SK-N-SH treated with all-trans-retinoic acid at 6 μM for 48 hours (cell line): ENCODE measurements around the gene MPP3.

ENCODE experiments used
- ATAC-seq: fragments of 200-7000 bp; cut with Tn5 transposase; 3 replicates; pipeline ENCODE4 v1.9.1; 2020; ENCODE audit warnings: mild to moderate bottlenecking, moderate library complexity
- ARNTL ChIP-seq: fragments of 450-650 bp; formaldehyde crosslinking; IDR thresholded peaks from 2 replicates; pipeline ENCODE4 v1.5.0; 2020; ENCODE audit warnings: low read depth, mild to moderate bottlenecking, moderate library complexity, borderline replicate concordance
- BACH2 ChIP-seq: fragments of 250-450 bp; sonication (Bioruptor Pico); IDR thresholded peaks from 2 replicates; pipeline ENCODE4 v1.9.0; 2021; ENCODE audit warnings: mild to moderate bottlenecking, borderline replicate concordance
- CREB5 ChIP-seq: fragments of 250-450 bp; sonication (Bioruptor Pico); IDR thresholded peaks from 2 replicates; pipeline ENCODE4 v1.5.1; 2020; ENCODE audit warnings: low read depth, mild to moderate bottlenecking, moderate library complexity
- CSDC2 ChIP-seq: fragments of 250-450 bp; sonication (Bioruptor Pico); IDR thresholded peaks from 2 replicates; pipeline ENCODE4 v1.5.0; 2020; ENCODE audit warnings: mild to moderate bottlenecking, moderate library complexity
- ESRRG ChIP-seq: fragments of 250-450 bp; sonication (Bioruptor Pico); IDR thresholded peaks from 2 replicates; pipeline ENCODE4 v1.6.1; 2021; ENCODE audit warnings: mild to moderate bottlenecking
- GLIS3 ChIP-seq: fragments of 250-450 bp; sonication (Bioruptor Pico); IDR thresholded peaks from 2 replicates; pipeline ENCODE4 v1.5.0; 2020; ENCODE audit warnings: mild to moderate bottlenecking, moderate library complexity
- ISL1 ChIP-seq: fragments of 250-450 bp; sonication (Bioruptor Pico); IDR thresholded peaks from 2 replicates; pipeline ENCODE4 v2.1.2; 2022; ENCODE audit warnings: mild to moderate bottlenecking, moderate library complexity
- OSR1 ChIP-seq: fragments of 250-450 bp; sonication (Bioruptor Pico); IDR thresholded peaks from 2 replicates; pipeline ENCODE4 v1.8.0; 2022; ENCODE audit warnings: moderate library complexity, mild to moderate bottlenecking, inconsistent platforms
- POU6F1 ChIP-seq: fragments of 250-450 bp; sonication (Bioruptor Pico); IDR thresholded peaks from 2 replicates; pipeline ENCODE4 v1.8.0; 2021; ENCODE audit warnings: low read depth, mild to moderate bottlenecking, moderate library complexity, borderline replicate concordance
- RARB ChIP-seq: fragments of 250-450 bp; sonication (Bioruptor Pico); IDR thresholded peaks from 2 replicates; pipeline ENCODE4 v1.8.0; 2021; ENCODE audit warnings: mild to moderate bottlenecking, moderate library complexity
- SNAI2 ChIP-seq: fragments of 250-450 bp; sonication (Bioruptor Pico); IDR thresholded peaks from 2 replicates; pipeline ENCODE4 v1.5.0; 2020; ENCODE audit warnings: mild to moderate bottlenecking, moderate library complexity
- TCF4 ChIP-seq: fragments of 250-450 bp; sonication (Bioruptor Pico); IDR thresholded peaks from 2 replicates; pipeline ENCODE4 v1.8.0; 2021; ENCODE audit warnings: mild to moderate bottlenecking, moderate library complexity, borderline replicate concordance
- TOX ChIP-seq: fragments of 250-450 bp; sonication (Bioruptor Pico); IDR thresholded peaks from 2 replicates; pipeline ENCODE4 v1.8.0; 2021; ENCODE audit warnings: mild to moderate bottlenecking, moderate library complexity, borderline replicate concordance
- ZC3H10 ChIP-seq: fragments of 250-450 bp; sonication (Bioruptor Pico); IDR thresholded peaks from 2 replicates; pipeline ENCODE4 v1.5.1; 2021; ENCODE audit warnings: mild to moderate bottlenecking, moderate library complexity
- ZFP3 ChIP-seq: fragments of 250-450 bp; sonication (Bioruptor Pico); IDR thresholded peaks from 2 replicates; pipeline ENCODE4 v1.5.0; 2020; ENCODE audit warnings: mild to moderate bottlenecking, moderate library complexity
- ZFP30 ChIP-seq: fragments of 450-650 bp; formaldehyde crosslinking; IDR thresholded peaks from 2 replicates; pipeline ENCODE4 v1.5.0; 2022; ENCODE audit warnings: mild to moderate bottlenecking, moderate library complexity
- ZNF565 ChIP-seq: fragments of 450-650 bp; formaldehyde crosslinking; conservative IDR thresholded peaks from 2 replicates; pipeline ENCODE4 v1.5.0; 2020; ENCODE audit warnings: low read depth, mild to moderate bottlenecking, moderate library complexity
- ZNF70 ChIP-seq: fragments of 450-650 bp; formaldehyde crosslinking; IDR thresholded peaks from 2 replicates; pipeline ENCODE4 v1.5.0; 2020; ENCODE audit warnings: mild to moderate bottlenecking, moderate library complexity
- ZNF8 ChIP-seq: fragments of 450-650 bp; formaldehyde crosslinking; IDR thresholded peaks from 2 replicates; pipeline ENCODE4 v1.5.0; 2020; ENCODE audit warnings: mild to moderate bottlenecking, moderate library complexity
- TF ChIP-seq, protein P1 (sequence below): fragments of 250-450 bp; sonication (Bioruptor Pico); IDR thresholded peaks from 2 replicates; pipeline ENCODE4 v1.8.0; 2020; ENCODE audit warnings: mild to moderate bottlenecking, moderate library complexity, borderline replicate concordance
- TF ChIP-seq, protein P2 (sequence below): fragments of 250-450 bp; sonication (Bioruptor Pico); IDR thresholded peaks from 2 replicates; pipeline ENCODE4 v1.5.1; 2021; ENCODE audit warnings: mild to moderate bottlenecking, moderate library complexity
- TF ChIP-seq, protein P3 (sequence below): fragments of 250-450 bp; sonication (Bioruptor Pico); IDR thresholded peaks from 2 replicates; pipeline ENCODE4 v1.5.0; 2020; ENCODE audit warnings: mild to moderate bottlenecking, moderate library complexity

The MPP3 gene

GRCh38 chr17:43768943-43769342 lies 64.0 kb downstream of the MPP3 start:
- ATAC-seq: no peak; the same call in 2 of the 3 replicates
- TF ChIP-seq ZNF8 (CRISPR knock-in tag) (no peak), ZFP30 (CRISPR knock-in tag) (no peak), OSR1 (CRISPR knock-in tag) (no peak), ARNTL (CRISPR knock-in tag) (no peak), GLIS3 (CRISPR knock-in tag) (no peak), CSDC2 (CRISPR knock-in tag) (no peak), ESRRG (CRISPR knock-in tag) (no peak), RARB (no peak), CREB5 (CRISPR knock-in tag) (no peak), BACH2 (no peak), TOX (no peak), TCF4 (CRISPR knock-in tag) (no peak), ISL1 (CRISPR knock-in tag) (no peak), POU6F1 (CRISPR knock-in tag) (no peak), ZC3H10 (CRISPR knock-in tag) (no peak), SNAI2 (CRISPR knock-in tag) (no peak), ZNF565 (CRISPR knock-in tag) (no peak), ZNF70 (no peak)
- TF ChIP-seq, protein P1, sequence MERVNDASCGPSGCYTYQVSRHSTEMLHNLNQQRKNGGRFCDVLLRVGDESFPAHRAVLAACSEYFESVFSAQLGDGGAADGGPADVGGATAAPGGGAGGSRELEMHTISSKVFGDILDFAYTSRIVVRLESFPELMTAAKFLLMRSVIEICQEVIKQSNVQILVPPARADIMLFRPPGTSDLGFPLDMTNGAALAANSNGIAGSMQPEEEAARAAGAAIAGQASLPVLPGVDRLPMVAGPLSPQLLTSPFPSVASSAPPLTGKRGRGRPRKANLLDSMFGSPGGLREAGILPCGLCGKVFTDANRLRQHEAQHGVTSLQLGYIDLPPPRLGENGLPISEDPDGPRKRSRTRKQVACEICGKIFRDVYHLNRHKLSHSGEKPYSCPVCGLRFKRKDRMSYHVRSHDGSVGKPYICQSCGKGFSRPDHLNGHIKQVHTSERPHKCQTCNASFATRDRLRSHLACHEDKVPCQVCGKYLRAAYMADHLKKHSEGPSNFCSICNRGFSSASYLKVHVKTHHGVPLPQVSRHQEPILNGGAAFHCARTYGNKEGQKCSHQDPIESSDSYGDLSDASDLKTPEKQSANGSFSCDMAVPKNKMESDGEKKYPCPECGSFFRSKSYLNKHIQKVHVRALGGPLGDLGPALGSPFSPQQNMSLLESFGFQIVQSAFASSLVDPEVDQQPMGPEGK (CRISPR knock-in tag): no peak
- TF ChIP-seq, protein P2, sequence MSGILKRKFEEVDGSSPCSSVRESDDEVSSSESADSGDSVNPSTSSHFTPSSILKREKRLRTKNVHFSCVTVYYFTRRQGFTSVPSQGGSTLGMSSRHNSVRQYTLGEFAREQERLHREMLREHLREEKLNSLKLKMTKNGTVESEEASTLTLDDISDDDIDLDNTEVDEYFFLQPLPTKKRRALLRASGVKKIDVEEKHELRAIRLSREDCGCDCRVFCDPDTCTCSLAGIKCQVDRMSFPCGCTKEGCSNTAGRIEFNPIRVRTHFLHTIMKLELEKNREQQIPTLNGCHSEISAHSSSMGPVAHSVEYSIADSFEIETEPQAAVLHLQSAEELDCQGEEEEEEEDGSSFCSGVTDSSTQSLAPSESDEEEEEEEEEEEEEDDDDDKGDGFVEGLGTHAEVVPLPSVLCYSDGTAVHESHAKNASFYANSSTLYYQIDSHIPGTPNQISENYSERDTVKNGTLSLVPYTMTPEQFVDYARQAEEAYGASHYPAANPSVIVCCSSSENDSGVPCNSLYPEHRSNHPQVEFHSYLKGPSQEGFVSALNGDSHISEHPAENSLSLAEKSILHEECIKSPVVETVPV: no peak

GRCh38 chr17:43768382-43768781 lies 64.6 kb downstream of the MPP3 start:
- TF ChIP-seq ZC3H10 (CRISPR knock-in tag) (no peak), CSDC2 (CRISPR knock-in tag) (no peak), ZNF565 (CRISPR knock-in tag) (no peak), ISL1 (CRISPR knock-in tag) (no peak), TOX (no peak), CREB5 (CRISPR knock-in tag) (no peak), BACH2 (no peak), ZFP3 (CRISPR knock-in tag) (no peak), ESRRG (CRISPR knock-in tag) (no peak), TCF4 (CRISPR knock-in tag) (no peak), ZNF70 (no peak)
- TF ChIP-seq, protein P3, sequence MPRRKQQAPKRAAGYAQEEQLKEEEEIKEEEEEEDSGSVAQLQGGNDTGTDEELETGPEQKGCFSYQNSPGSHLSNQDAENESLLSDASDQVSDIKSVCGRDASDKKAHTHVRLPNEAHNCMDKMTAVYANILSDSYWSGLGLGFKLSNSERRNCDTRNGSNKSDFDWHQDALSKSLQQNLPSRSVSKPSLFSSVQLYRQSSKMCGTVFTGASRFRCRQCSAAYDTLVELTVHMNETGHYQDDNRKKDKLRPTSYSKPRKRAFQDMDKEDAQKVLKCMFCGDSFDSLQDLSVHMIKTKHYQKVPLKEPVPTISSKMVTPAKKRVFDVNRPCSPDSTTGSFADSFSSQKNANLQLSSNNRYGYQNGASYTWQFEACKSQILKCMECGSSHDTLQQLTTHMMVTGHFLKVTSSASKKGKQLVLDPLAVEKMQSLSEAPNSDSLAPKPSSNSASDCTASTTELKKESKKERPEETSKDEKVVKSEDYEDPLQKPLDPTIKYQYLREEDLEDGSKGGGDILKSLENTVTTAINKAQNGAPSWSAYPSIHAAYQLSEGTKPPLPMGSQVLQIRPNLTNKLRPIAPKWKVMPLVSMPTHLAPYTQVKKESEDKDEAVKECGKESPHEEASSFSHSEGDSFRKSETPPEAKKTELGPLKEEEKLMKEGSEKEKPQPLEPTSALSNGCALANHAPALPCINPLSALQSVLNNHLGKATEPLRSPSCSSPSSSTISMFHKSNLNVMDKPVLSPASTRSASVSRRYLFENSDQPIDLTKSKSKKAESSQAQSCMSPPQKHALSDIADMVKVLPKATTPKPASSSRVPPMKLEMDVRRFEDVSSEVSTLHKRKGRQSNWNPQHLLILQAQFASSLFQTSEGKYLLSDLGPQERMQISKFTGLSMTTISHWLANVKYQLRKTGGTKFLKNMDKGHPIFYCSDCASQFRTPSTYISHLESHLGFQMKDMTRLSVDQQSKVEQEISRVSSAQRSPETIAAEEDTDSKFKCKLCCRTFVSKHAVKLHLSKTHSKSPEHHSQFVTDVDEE (CRISPR knock-in tag): no peak
- ATAC-seq: no peak
